Smooth muscle cell (in vitro differentiated cells): ENCODE results near the gene TRABD2A. TPM values are rescaled to one million over a fixed set of nuclear protein-coding genes. Genes with fewer than 3 reads are reported as not detected.

Experiments
- DNase-seq: peaks from one replicate; lab custom pipeline; 2025; ENCODE audit not compliant: unreplicated experiment; lab: John Stamatoyannopoulos, UW
- H2AFZ ChIP-seq: fragments of 200-600 bp; sonication (generic); 2 replicates; pipeline ENCODE4 v1.6.0; 2016; ENCODE audit warnings: antibody characterized with exemption, low read depth, mild to moderate bottlenecking
- H3F3A ChIP-seq: fragments of 200-600 bp; sonication (generic); 2 replicates; pipeline ENCODE4 v1.6.0; 2017; ENCODE audit warnings: antibody characterized with exemption, low read depth
- H3K27ac ChIP-seq: fragments of 200-600 bp; sonication (generic); 2 replicates; pipeline ENCODE4 v1.5.1; 2016; ENCODE audit warnings: low read depth, mild to moderate bottlenecking
- H3K27me3 ChIP-seq: fragments of 200-600 bp; sonication (generic); 2 replicates; pipeline ENCODE4 v1.6.1; 2016; ENCODE audit warnings: low read depth, mild to moderate bottlenecking
- H3K36me3 ChIP-seq: fragments of 200-600 bp; sonication (generic); 2 replicates; pipeline ENCODE4 v1.5.1; 2016; ENCODE audit warnings: low read depth
- H3K4me1 ChIP-seq: fragments of 200-600 bp; sonication (generic); 2 replicates; pipeline ENCODE4 v1.5.1; 2016; ENCODE audit warnings: low read depth
- H3K4me2 ChIP-seq: fragments of 200-600 bp; sonication (generic); 2 replicates; pipeline ENCODE4 v1.6.0; 2016; ENCODE audit warnings: mild to moderate bottlenecking
- H3K4me3 ChIP-seq: fragments of 200-600 bp; sonication (generic); 2 replicates; pipeline ENCODE4 v1.5.1; 2016; ENCODE audit warnings: mild to moderate bottlenecking
- H3K79me2 ChIP-seq: fragments of 200-600 bp; sonication (generic); 2 replicates; pipeline ENCODE4 v1.6.0; 2016; ENCODE audit warnings: low read depth, mild to moderate bottlenecking
- H3K9ac ChIP-seq: fragments of 200-600 bp; sonication (generic); 2 replicates; pipeline ENCODE4 v1.6.0; 2016; ENCODE audit warnings: low read depth
- H3K9me3 ChIP-seq: fragments of 200-600 bp; sonication (generic); replicated peaks from 2 replicates; pipeline ENCODE4 v1.5.1; 2016; ENCODE audit warnings: low read depth
- H4K20me1 ChIP-seq: fragments of 200-600 bp; sonication (generic); 2 replicates; pipeline ENCODE4 v1.6.0; 2016; ENCODE audit warnings: low read depth
- CTCF ChIP-seq: fragments of 200-600 bp; sonication (generic); IDR thresholded peaks from 2 replicates; pipeline ENCODE4 v1.5.1; 2017; ENCODE audit warnings: borderline replicate concordance, mild to moderate bottlenecking, antibody characterized with exemption; ENCODE audit not compliant: insufficient read depth, poor library complexity, severe bottlenecking
- WGBS: methylation state at CpG from one replicate; pipeline ENCODE4 v1.1.7; 2016; ENCODE audit warnings: low lambda C conversion rate; 5-methylcytosine and 5-hydroxymethylcytosine counted together
- polyA plus RNA-seq: library from polyadenylated mRNA; unstranded; fragments of >200 nt; fragmentation: Nextera tagmentation; extraction: Ambion mirVana; gene quantifications from 2 replicates; pipeline ENCODE4 v1.2.1, GENCODE V29; 2016
- total RNA-seq: library from RNA; depleted of rRNA; stranded (reverse); fragments of >200 nt; gene quantifications from 2 replicates; pipeline ENCODE4 v1.2.3, GENCODE V29; 2014

Gene TRABD2A
- total and polyA plus RNA-seq, 2 experiments from 2014 or later: 0.11 TPM; not detected in 1

GRCh38 chr2:84851876-84852275, 29.0 kb downstream of the TRABD2A start:
- Histone ChIP-seq H3K79me2 (no peaks in the 10 kb centered on the region), H3K4me2 (no peak overlapping the region), H3K4me3 (no peak overlapping the region), H2AFZ (no peak overlapping the region), H3K36me3 (no peaks in the 10 kb centered on the region), H3K4me1 (no peaks in the 10 kb centered on the region), H3F3A (no peaks in the 10 kb centered on the region), H3K9me3 (no peaks in the 10 kb centered on the region), H3K9ac (no peak overlapping the region), H3K27me3 (peaks cover 10% of the 10 kb centered on the region), H3K27ac (no peak overlapping the region), H4K20me1 (no peaks in the 10 kb centered on the region)
- WGBS: 74% methylated on average over 3 of the region's 3 CpGs
- no peak for TF ChIP-seq CTCF
- DNase-seq: no peak

GRCh38 chr2:84850471-84850870, 30.4 kb downstream of the TRABD2A start:
- H3K4me3 ChIP-seq: no peak overlapping the region
- peaks cover 2% of the 10 kb centered on the region for H3K27me3 ChIP-seq
- no peaks in the 10 kb centered on the region for H3F3A ChIP-seq
- no peaks in the 10 kb centered on the region for H3K4me1 ChIP-seq
- H3K9me3 ChIP-seq: no peaks in the 10 kb centered on the region
- no peak overlapping the region for H3K9ac ChIP-seq
- no peak overlapping the region for H3K27ac ChIP-seq
- 94% methylated on average over 4 of the region's 4 CpGs for WGBS
- no peaks in the 10 kb centered on the region for H4K20me1 ChIP-seq
- no peak overlapping the region for H3K4me2 ChIP-seq
- no peaks in the 10 kb centered on the region for H3K36me3 ChIP-seq
- no peak overlapping the region for H2AFZ ChIP-seq
- TF ChIP-seq CTCF: no peak
- H3K79me2 ChIP-seq: no peaks in the 10 kb centered on the region
- no peak for DNase-seq

DNA sequence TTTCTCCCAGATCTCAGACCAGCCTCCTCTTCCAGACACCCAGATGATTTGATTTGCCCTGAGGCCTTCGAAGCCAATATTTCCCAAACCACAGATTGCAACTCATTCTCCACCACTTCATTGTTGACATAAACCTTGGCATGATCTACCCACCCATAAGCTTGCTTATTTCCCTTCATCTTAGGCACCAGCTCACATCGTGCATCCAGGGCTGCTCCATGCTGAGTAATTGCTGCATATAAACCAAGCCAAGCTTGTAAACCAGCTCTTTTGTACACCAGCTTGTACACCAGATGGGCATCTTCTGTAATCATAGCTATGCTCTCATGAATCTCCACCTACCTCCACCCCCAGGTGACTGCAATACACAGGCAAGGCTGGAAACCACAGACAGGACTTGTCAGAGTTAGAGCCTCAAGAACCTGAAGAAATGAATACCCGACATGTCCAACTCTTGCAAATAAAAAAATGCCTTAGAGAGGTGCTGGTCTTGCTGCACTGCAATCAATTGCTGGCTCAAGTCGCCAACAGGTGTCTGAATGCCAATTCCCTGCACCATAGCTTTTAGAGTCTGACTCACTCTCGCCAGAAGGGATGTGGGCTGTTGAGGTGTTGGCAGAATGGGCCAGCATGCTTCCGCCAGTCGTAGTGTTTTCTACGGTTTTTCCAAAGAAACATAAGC, 31.5 kb downstream of the TRABD2A start:
- Histone ChIP-seq H3K27ac (no peak overlapping the region), H3K4me2 (no peak overlapping the region), H3K27me3 (no peaks in the 10 kb centered on the region), H3K4me3 (no peak overlapping the region), H4K20me1 (no peaks in the 10 kb centered on the region), H3K79me2 (no peaks in the 10 kb centered on the region), H3F3A (no peaks in the 10 kb centered on the region), H3K36me3 (no peaks in the 10 kb centered on the region), H2AFZ (no peak overlapping the region), H3K4me1 (no peaks in the 10 kb centered on the region), H3K9ac (no peak overlapping the region), H3K9me3 (no peaks in the 10 kb centered on the region)
- no peak for DNase-seq
- WGBS: 88% methylated on average over 8 of the region's 8 CpGs
- TF ChIP-seq CTCF: no peak
